ENCODE results near the gene DDX1.

The DDX1 gene

GRCh38 chr2:15671409-15671808, 79.7 kb downstream of the DDX1 start:
- H3K4me3 ChIP-seq (ENCODE audit: low read depth, low read length), result no peak overlapping the region
- TF ChIP-seq CTCF (IDR thresholded peaks at IDR 0.05; ENCODE audit: borderline replicate concordance, insufficient read depth, low read depth, low read length), result no peak

- TF ChIP-seq CTCF (IDR thresholded peaks at IDR 0.05; ENCODE audit: borderline replicate concordance, insufficient read depth, low read depth, low read length), result no peak
- no peak overlapping the region for H3K4me3 ChIP-seq (ENCODE audit: low read depth, low read length)
Observed at GRCh38 chr2:15671842-15672815, 80.5 kb downstream of the DDX1 start.

GRCh38 chr2:15672961-15673918, 81.6 kb downstream of the DDX1 start:
- no peak for TF ChIP-seq CTCF (IDR thresholded peaks at IDR 0.05; ENCODE audit: borderline replicate concordance, insufficient read depth, low read depth, low read length)
- no peak overlapping the region for H3K4me3 ChIP-seq (ENCODE audit: low read depth, low read length)

- TF ChIP-seq CTCF (IDR thresholded peaks at IDR 0.05; ENCODE audit: borderline replicate concordance, insufficient read depth, low read depth, low read length), result no peak
- H3K4me3 ChIP-seq (ENCODE audit: low read depth, low read length), result no peak overlapping the region
Observed at GRCh38 chr2:15673919-15674636, 82.4 kb downstream of the DDX1 start.

GRCh38 chr2:15674637-15675455, 83.2 kb downstream of the DDX1 start:
- TF ChIP-seq CTCF (IDR thresholded peaks at IDR 0.05; ENCODE audit: borderline replicate concordance, insufficient read depth, low read depth, low read length), result no peak
- no peak overlapping the region for H3K4me3 ChIP-seq (ENCODE audit: low read depth, low read length)
